Raji (cell line): Measurements from ENCODE around the gene TMEM273.

Experiments
- POLR2A ChIP-seq: IDR thresholded peaks from 2 replicates; pipeline ENCODE4 v1.6.1; 2011; ENCODE audit warnings: low read depth, low read length, control low read depth; ENCODE audit not compliant: insufficient read depth

The TMEM273 gene

GRCh38 chr10:49173853-49174252, 14.3 kb downstream of the TMEM273 start:
- no peak for TF ChIP-seq POLR2A

- TF ChIP-seq POLR2A: no peak
Measured at GRCh38 chr10:49173201-49173772, 14.9 kb downstream of the TMEM273 start.

GRCh38 chr10:49172777-49173132, 15.4 kb downstream of the TMEM273 start:
- no peak for TF ChIP-seq POLR2A

- TF ChIP-seq POLR2A: no peak
Measured at GRCh38 chr10:49172061-49172776, 16.0 kb downstream of the TMEM273 start.

GRCh38 chr10:49171326-49172060, 16.7 kb downstream of the TMEM273 start:
- no peak for TF ChIP-seq POLR2A

- no peak for TF ChIP-seq POLR2A
Measured at GRCh38 chr10:49170632-49171325, 17.4 kb downstream of the TMEM273 start.

GRCh38 chr10:49169776-49170175, 18.4 kb downstream of the TMEM273 start:
- TF ChIP-seq POLR2A: no peak

GRCh38 chr10:49168831-49169500, 19.2 kb downstream of the TMEM273 start:
- no peak for TF ChIP-seq POLR2A

- no peak for TF ChIP-seq POLR2A
Measured at GRCh38 chr10:49168171-49168540, 20.0 kb downstream of the TMEM273 start.

- TF ChIP-seq POLR2A: no peak
Measured at GRCh38 chr10:49167425-49168170, 20.6 kb downstream of the TMEM273 start.

GRCh38 chr10:49166484-49167400, 21.4 kb downstream of the TMEM273 start:
- TF ChIP-seq POLR2A: no peak

GRCh38 chr10:49165821-49166483, 22.2 kb downstream of the TMEM273 start:
- no peak for TF ChIP-seq POLR2A

GRCh38 chr10:49165259-49165658, 22.9 kb downstream of the TMEM273 start:
- no peak for TF ChIP-seq POLR2A
